Osteoblast (primary cell): ENCODE results near the gene OLFM2. TPM values are rescaled to one million over a fixed set of nuclear protein-coding genes. Genes with fewer than 3 reads are reported as not detected.

Experiments
- DNase-seq: peaks from one replicate; pipeline ENCODE4 v3.0.0; 2011; ENCODE audit warnings: low spot score, mixed read lengths; ENCODE audit not compliant: insufficient read length; ENCODE audit errors: missing footprints
- H2AFZ ChIP-seq: 2 replicates; pipeline ENCODE4 v1.6.0; 2011; ENCODE audit warnings: mild to moderate bottlenecking, low read length
- H3K27ac ChIP-seq: 2 replicates; pipeline ENCODE4 v1.5.1; 2011; ENCODE audit warnings: mild to moderate bottlenecking, low read depth, low read length, moderate library complexity
- H3K27me3 ChIP-seq: 2 replicates; pipeline ENCODE4 v1.6.0; 2012; ENCODE audit warnings: mild to moderate bottlenecking, control low read depth, inconsistent platforms, low read length, moderate library complexity; ENCODE audit not compliant: insufficient read depth
- H3K36me3 ChIP-seq: 2 replicates; pipeline ENCODE4 v1.5.1; 2011; ENCODE audit warnings: mild to moderate bottlenecking, low read length, control low read depth, moderate library complexity; ENCODE audit not compliant: insufficient read depth
- H3K4me1 ChIP-seq: 2 replicates; pipeline ENCODE4 v1.5.1; 2011; ENCODE audit warnings: mild to moderate bottlenecking, low read length, control low read depth, moderate library complexity; ENCODE audit not compliant: insufficient read depth
- H3K4me2 ChIP-seq: 2 replicates; pipeline ENCODE4 v1.6.0; 2011; ENCODE audit warnings: mild to moderate bottlenecking, low read length; ENCODE audit not compliant: insufficient read depth
- H3K4me3 ChIP-seq: fragments of 200-600 bp; sonication (generic); 3 replicates; pipeline ENCODE4 v1.5.1; 2012; ENCODE audit warnings: mild to moderate bottlenecking, low read length, inconsistent platforms; ENCODE audit not compliant: insufficient read depth
- H3K79me2 ChIP-seq: 2 replicates; pipeline ENCODE4 v1.6.0; 2012; ENCODE audit warnings: mild to moderate bottlenecking, low read length, control low read depth, inconsistent platforms; ENCODE audit not compliant: insufficient read depth
- H3K9me3 ChIP-seq: 2 replicates; pipeline ENCODE4 v1.5.1; 2011; ENCODE audit warnings: low read depth, low read length, control low read depth
- H4K20me1 ChIP-seq: 2 replicates; pipeline ENCODE4 v1.6.0; 2012; ENCODE audit warnings: mild to moderate bottlenecking, low read length, control low read depth; ENCODE audit not compliant: insufficient read depth
- total RNA-seq: library from RNA; depleted of rRNA; stranded (reverse); fragments of >200 nt; gene quantifications from 2 replicates; pipeline ENCODE4 v1.2.3, GENCODE V29; 2012
- TF ChIP-seq, protein P1 (sequence below): IDR thresholded peaks from 2 replicates; pipeline ENCODE4 v1.5.1; 2011; ENCODE audit warnings: mild to moderate bottlenecking, low read depth, low read length, moderate library complexity; ENCODE audit errors: extremely low read depth

OLFM2 gene
- 0.29 and 0.72 TPM in 2 replicates for total RNA-seq

GRCh38 chr19:9936326-9937000, at the start of gene OLFM2:
TSS of gene OLFM2 (minus strand) at chr19:9936515. CDS start at chr19:9936366, 149 bp downstream.
- Histone ChIP-seq H3K9me3 (no peaks in the 10 kb centered on the region), H3K36me3 (no peaks in the 10 kb centered on the region), H2AFZ (no peak within 1 kb of the TSS), H3K27me3 (peaks cover 42% of the 10 kb centered on the region), H3K27ac (peak within 1 kb of the TSS; percentile 70), H4K20me1 (no peaks in the 10 kb centered on the region), H3K4me1 (peaks cover 10% of the 10 kb centered on the region), H3K4me2 (no peak within 1 kb of the TSS), H3K79me2 (no peaks in the 10 kb centered on the region), H3K4me3 (no peak within 1 kb of the TSS)
- DNase-seq, result no peak
- TF ChIP-seq, protein P1, sequence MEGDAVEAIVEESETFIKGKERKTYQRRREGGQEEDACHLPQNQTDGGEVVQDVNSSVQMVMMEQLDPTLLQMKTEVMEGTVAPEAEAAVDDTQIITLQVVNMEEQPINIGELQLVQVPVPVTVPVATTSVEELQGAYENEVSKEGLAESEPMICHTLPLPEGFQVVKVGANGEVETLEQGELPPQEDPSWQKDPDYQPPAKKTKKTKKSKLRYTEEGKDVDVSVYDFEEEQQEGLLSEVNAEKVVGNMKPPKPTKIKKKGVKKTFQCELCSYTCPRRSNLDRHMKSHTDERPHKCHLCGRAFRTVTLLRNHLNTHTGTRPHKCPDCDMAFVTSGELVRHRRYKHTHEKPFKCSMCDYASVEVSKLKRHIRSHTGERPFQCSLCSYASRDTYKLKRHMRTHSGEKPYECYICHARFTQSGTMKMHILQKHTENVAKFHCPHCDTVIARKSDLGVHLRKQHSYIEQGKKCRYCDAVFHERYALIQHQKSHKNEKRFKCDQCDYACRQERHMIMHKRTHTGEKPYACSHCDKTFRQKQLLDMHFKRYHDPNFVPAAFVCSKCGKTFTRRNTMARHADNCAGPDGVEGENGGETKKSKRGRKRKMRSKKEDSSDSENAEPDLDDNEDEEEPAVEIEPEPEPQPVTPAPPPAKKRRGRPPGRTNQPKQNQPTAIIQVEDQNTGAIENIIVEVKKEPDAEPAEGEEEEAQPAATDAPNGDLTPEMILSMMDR, result no peak

- no peaks in the 10 kb centered on the region for H4K20me1 ChIP-seq
- no peaks in the 10 kb centered on the region for H3K79me2 ChIP-seq
- no peak overlapping the region for H3K4me3 ChIP-seq
- DNase-seq, result peak; percentile 88
- no peaks in the 10 kb centered on the region for H3K9me3 ChIP-seq
- no peaks in the 10 kb centered on the region for H3K36me3 ChIP-seq
- no peaks in the 10 kb centered on the region for H3K27me3 ChIP-seq
- H3K27ac ChIP-seq, result no peak overlapping the region
- H2AFZ ChIP-seq, result no peak overlapping the region
- TF ChIP-seq, protein P1, result no peak
- no peak overlapping the region for H3K4me2 ChIP-seq
- peaks cover 13% of the 10 kb centered on the region for H3K4me1 ChIP-seq
Measured at GRCh38 chr19:9981406-9982260, 45.3 kb upstream of the OLFM2 start.

GRCh38 chr19:9972103-9972502, 35.8 kb upstream of the OLFM2 start:
- no peak overlapping the region for H3K27ac ChIP-seq
- no peak for DNase-seq
- no peak overlapping the region for H3K4me3 ChIP-seq
- H3K9me3 ChIP-seq, result no peaks in the 10 kb centered on the region
- no peak overlapping the region for H2AFZ ChIP-seq
- TF ChIP-seq, protein P1, result no peak
- no peak overlapping the region for H3K4me2 ChIP-seq
- no peaks in the 10 kb centered on the region for H3K27me3 ChIP-seq
- no peaks in the 10 kb centered on the region for H3K36me3 ChIP-seq
- H4K20me1 ChIP-seq, result no peaks in the 10 kb centered on the region
- no peaks in the 10 kb centered on the region for H3K79me2 ChIP-seq
- no peaks in the 10 kb centered on the region for H3K4me1 ChIP-seq

GRCh38 chr19:9971166-9971897, 35.0 kb upstream of the OLFM2 start:
- Histone ChIP-seq H3K4me3 (no peak overlapping the region), H3K27ac (no peak overlapping the region), H3K4me1 (no peaks in the 10 kb centered on the region), H3K36me3 (no peaks in the 10 kb centered on the region), H3K79me2 (no peaks in the 10 kb centered on the region), H3K9me3 (no peaks in the 10 kb centered on the region), H2AFZ (no peak overlapping the region), H3K4me2 (no peak overlapping the region), H3K27me3 (no peaks in the 10 kb centered on the region), H4K20me1 (no peaks in the 10 kb centered on the region)
- TF ChIP-seq, protein P1, result no peak
- DNase-seq, result peak; percentile 49
